ENCODE data around the gene NSD1. TPM values are rescaled to one million over a fixed set of nuclear protein-coding genes. Genes with fewer than 3 reads are reported as not detected.

The NSD1 gene
- total and polyA plus RNA-seq, 2 of the 8 experiments (the other 6 are each of a cell fraction or from before 2014, with no cell fraction given): 22.8 to 168 TPM

GRCh38 chr5:177290816-177291596, 157.4 kb downstream of the NSD1 start:
- Histone ChIP-seq H3K18ac (ENCODE audit: extremely low read depth, low read length) (no peak overlapping the region), H4K91ac (replicated peaks; ENCODE audit: insufficient read length, low read length) (no peak overlapping the region), H4K8ac (ENCODE audit: extremely low read depth, insufficient read depth, low read length) (no peak overlapping the region), H3K4ac (replicated peaks; ENCODE audit: insufficient read length, low read depth, low read length) (no peak overlapping the region), H3K36me3 (ENCODE audit: control insufficient read depth in 2 of 4, insufficient read depth in 4 of 4, low read length in 3 of 4) (peaks cover 53 to 95% (median 75%) of the 10 kb centered on the region in 4 experiments), H3K79me1 (ENCODE audit: low read depth, low read length) (peaks cover 2% of the 10 kb centered on the region; the same call in 1 of the 2 replicates), H4K20me1 (replicated peaks in 1 of 2; ENCODE audit: control insufficient read depth in 1 of 2, insufficient read depth in 2 of 2, low read length in 2 of 2) (peaks cover 6 to 12% of the 10 kb centered on the region in 2 experiments), H2BK20ac (ENCODE audit: low read length) (no peak overlapping the region), H2BK15ac (ENCODE audit: low read length) (no peak overlapping the region), H3K9ac (replicated peaks in 1 of 4; ENCODE audit: extremely low read depth in 1 of 4, low read depth in 3 of 4, low read length in 3 of 4) (no peak overlapping the region), H3K23me2 (ENCODE audit: low read depth, low read length) (no peaks in the 10 kb centered on the region), H3K9me3 (ENCODE audit: insufficient read depth in 2 of 2, low read depth in 1 of 2, low read length in 1 of 2) (no peaks in the 10 kb centered on the region), H2BK5ac (ENCODE audit: low read depth, low read length) (no peak overlapping the region), H3K56ac (replicated peaks; ENCODE audit: insufficient read length, low read depth, low read length) (no peak overlapping the region), H3K4me2 (ENCODE audit: insufficient read depth in 1 of 2, low read depth in 2 of 2, low read length in 2 of 2) (no peak overlapping the region), H3K27me3 (replicated peaks in 1 of 4; ENCODE audit: control insufficient read depth in 3 of 4, extremely low read depth in 1 of 4, insufficient read depth in 3 of 4, low read length in 3 of 4) (no peaks in the 10 kb centered on the region), H3K4me3 (ENCODE audit: extremely low read depth in 1 of 4, insufficient read depth in 2 of 4, low read depth in 3 of 4, low read length in 4 of 4) (no peak overlapping the region), H2AK5ac (ENCODE audit: low read depth, low read length) (no peak overlapping the region), H4K5ac (ENCODE audit: insufficient read length, low read depth, low read length) (no peak overlapping the region), H3K14ac (ENCODE audit: insufficient read length) (no peak overlapping the region), H3K79me2 (ENCODE audit: control insufficient read depth in 1 of 2, insufficient read depth in 2 of 2, low read length in 2 of 2) (no peaks in the 10 kb centered on the region; a peak in 1 of 4 replicates), H3K27ac (ENCODE audit: low read depth, low read length) (no peak overlapping the region), H3K23ac (ENCODE audit: insufficient read length) (no peak overlapping the region), H3K4me1 (replicated peaks in 1 of 4; ENCODE audit: control insufficient read depth in 3 of 4, insufficient read depth in 4 of 4, low read length in 3 of 4) (no peaks in the 10 kb centered on the region), H2BK120ac (replicated peaks; ENCODE audit: low read depth, low read length) (no peak overlapping the region), H2BK12ac (ENCODE audit: low read depth, low read length) (no peak overlapping the region), H2AFZ (ENCODE audit: low read length) (no peak overlapping the region)
- FAIRE-seq: no peak
- TF ChIP-seq EZH2 (IDR thresholded peaks at IDR 0.05; ENCODE audit: low read depth, low read length, severe bottlenecking) (no peak), RXRA (IDR thresholded peaks at IDR 0.05; ENCODE audit: insufficient read depth, low read depth, low read length) (no peak), SP4 (IDR thresholded peaks at IDR 0.05; ENCODE audit: low read length) (no peak), TAF7 (optimal IDR thresholded peaks at IDR 0.05; ENCODE audit: borderline replicate concordance, low read depth, low read length) (no peak), SIN3A (conservative IDR thresholded peaks at IDR 0.05 in 1 of 2, IDR thresholded peaks at IDR 0.05 in 1 of 2; ENCODE audit: low read depth in 1 of 2, low read length in 2 of 2) (no peak), SUZ12 (IDR thresholded peaks at IDR 0.05; ENCODE audit: low read length) (no peak), TCF12 (IDR thresholded peaks at IDR 0.05; ENCODE audit: low read depth, low read length) (no peak), TEAD4 (IDR thresholded peaks at IDR 0.05; ENCODE audit: low read depth, low read length) (no peak)
- no peak for DNase-seq (ENCODE audit: low read depth in 1 of 2, low spot score in 2 of 2)
- ChIA-PET CTCF (ENCODE audit: partially characterized antibody) (interaction anchor here (1.5 kb wide), 1 partner anchor 19 kb away, joined by 3 read pairs; no protein-coding TSS in a partner anchor), POLR2A (ENCODE audit: partially characterized antibody) (no interaction called here)
- WGBS, 2 experiments (ENCODE audit: extremely low coverage in 1 of 2, insufficient coverage in 1 of 2, insufficient read length in 1 of 2, insufficient replicate concordance in 2 of 2, low coverage in 1 of 2, low lambda C conversion rate in 2 of 2, missing lambda C conversion rate in 1 of 2): 96% methylated on average over 12 of the region's 12 CpGs; no CpG with 5 or more reads in 1 of the 2 experiments
